ENCODE data around the gene DCBLD2. TPM values are rescaled to one million over a fixed set of nuclear protein-coding genes. Genes with fewer than 3 reads are reported as not detected.

Gene DCBLD2
- total RNA-seq, 2 donors from 2014 or later: 26.4 to 151 TPM

GRCh38 chr3:98772022-98772421 lies 129.5 kb downstream of the DCBLD2 start:
- intact Hi-C loops (cut with DNase I): no loop called here
- WGBS: 94% methylated on average over 2 of the region's 2 CpGs
- no peak for DNase-seq (ENCODE audit: low spot score)
- Histone ChIP-seq H3K27me3 (replicated peaks; ENCODE audit: insufficient read depth) (no peaks in the 10 kb centered on the region), H3K36me3 (no peaks in the 10 kb centered on the region), H3K4me1 (replicated peaks) (no peaks in the 10 kb centered on the region), H3K27ac (no peak overlapping the region), H3K9me3 (no peaks in the 10 kb centered on the region), H3K4me3 (no peak overlapping the region)
- no peak for TF ChIP-seq CTCF (IDR thresholded peaks at IDR 0.05)
- TF ChIP-seq POLR2AphosphoS5 (IDR thresholded peaks at IDR 0.05): no peak

- intact Hi-C loops (cut with DNase I): no loop called here
- TF ChIP-seq POLR2A (IDR thresholded peaks at IDR 0.05): no peak
- TF ChIP-seq CTCF (IDR thresholded peaks at IDR 0.05): no peak
- no peak for TF ChIP-seq POLR2AphosphoS5 (IDR thresholded peaks at IDR 0.05)
- Histone ChIP-seq H3K4me3 (no peak overlapping the region), H3K27ac (no peak overlapping the region), H3K4me1 (replicated peaks) (no peaks in the 10 kb centered on the region), H3K36me3 (no peaks in the 10 kb centered on the region), H3K9me3 (no peaks in the 10 kb centered on the region), H3K27me3 (replicated peaks; ENCODE audit: insufficient read depth) (no peaks in the 10 kb centered on the region)
- 66% methylated on average over 8 of the region's 8 CpGs for WGBS
- no peak for DNase-seq (ENCODE audit: low spot score)
These were observed 131.0 kb downstream of the DCBLD2 start for GRCh38 chr3:98770261-98771039.

- no peak for DNase-seq (ENCODE audit: low spot score)
- Histone ChIP-seq H3K9me3 (no peaks in the 10 kb centered on the region), H3K27ac (no peak overlapping the region), H3K36me3 (no peaks in the 10 kb centered on the region), H3K27me3 (replicated peaks; ENCODE audit: insufficient read depth) (no peaks in the 10 kb centered on the region), H3K4me1 (replicated peaks) (no peaks in the 10 kb centered on the region), H3K4me3 (no peak overlapping the region)
- TF ChIP-seq POLR2A (IDR thresholded peaks at IDR 0.05) (no peak), CTCF (IDR thresholded peaks at IDR 0.05) (no peak), POLR2AphosphoS5 (IDR thresholded peaks at IDR 0.05) (no peak)
- intact Hi-C loops (cut with DNase I): no loop called here
These were observed 132.0 kb downstream of the DCBLD2 start for GRCh38 chr3:98769448-98769847.

- DNase-seq (ENCODE audit: low spot score): no peak
- WGBS: 47% methylated on average over 2 of the region's 2 CpGs
- no peaks in the 10 kb centered on the region for H3K27me3 ChIP-seq (replicated peaks; ENCODE audit: insufficient read depth)
- H3K9me3 ChIP-seq: no peaks in the 10 kb centered on the region
- H3K4me1 ChIP-seq (replicated peaks): no peaks in the 10 kb centered on the region
- intact Hi-C loops (cut with DNase I): no loop called here
- H3K36me3 ChIP-seq: no peaks in the 10 kb centered on the region
- no peak overlapping the region for H3K27ac ChIP-seq
- TF ChIP-seq POLR2AphosphoS5 (IDR thresholded peaks at IDR 0.05) (no peak), CTCF (IDR thresholded peaks at IDR 0.05) (no peak), POLR2A (IDR thresholded peaks at IDR 0.05) (no peak)
- no peak overlapping the region for H3K4me3 ChIP-seq
These were observed 132.5 kb downstream of the DCBLD2 start for GRCh38 chr3:98768961-98769360.

GRCh38 chr3:98766924-98767323 lies 134.6 kb downstream of the DCBLD2 start:
- H3K4me1 ChIP-seq (replicated peaks): no peaks in the 10 kb centered on the region
- no peaks in the 10 kb centered on the region for H3K9me3 ChIP-seq
- no peaks in the 10 kb centered on the region for H3K27me3 ChIP-seq (replicated peaks; ENCODE audit: insufficient read depth)
- intact Hi-C loops (cut with DNase I): no loop called here
- H3K4me3 ChIP-seq: no peak overlapping the region
- no peak for DNase-seq (ENCODE audit: low spot score)
- no peak overlapping the region for H3K27ac ChIP-seq
- no peaks in the 10 kb centered on the region for H3K36me3 ChIP-seq
- no peak for TF ChIP-seq CTCF (IDR thresholded peaks at IDR 0.05)
- TF ChIP-seq POLR2AphosphoS5 (IDR thresholded peaks at IDR 0.05): no peak

Data from prostate gland (tissue), 2 donors.